ENCODE measurements around the gene AUH.
"Not testable (repeated sequence)": the region's sequence is repeated elsewhere in the genome, so short reads cannot be mapped to it uniquely, and the experiment has no call there.

AUH gene

DNA sequence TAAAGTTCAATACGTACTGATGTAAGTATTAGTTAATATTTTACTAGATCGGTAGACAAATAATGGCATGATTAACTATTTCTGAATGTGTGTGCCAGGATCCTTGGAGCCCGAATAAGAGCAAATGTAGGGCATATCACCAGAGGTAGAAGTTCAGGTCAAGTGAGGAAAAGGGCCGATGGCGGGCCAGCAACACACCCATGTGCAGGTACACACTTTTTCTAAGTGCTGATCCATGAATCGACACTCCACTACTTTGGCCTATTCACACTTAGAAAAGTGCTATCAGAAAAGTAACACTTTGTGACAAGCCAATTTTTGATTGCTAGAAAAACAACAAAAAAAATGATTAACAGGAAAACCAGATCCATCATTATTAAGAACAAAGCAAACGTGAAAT lies 150.3 kb downstream of the AUH start:
- DNase-seq (ENCODE audit: low read depth in 2 of 3, low spot score in 1 of 3): no peak

DNA sequence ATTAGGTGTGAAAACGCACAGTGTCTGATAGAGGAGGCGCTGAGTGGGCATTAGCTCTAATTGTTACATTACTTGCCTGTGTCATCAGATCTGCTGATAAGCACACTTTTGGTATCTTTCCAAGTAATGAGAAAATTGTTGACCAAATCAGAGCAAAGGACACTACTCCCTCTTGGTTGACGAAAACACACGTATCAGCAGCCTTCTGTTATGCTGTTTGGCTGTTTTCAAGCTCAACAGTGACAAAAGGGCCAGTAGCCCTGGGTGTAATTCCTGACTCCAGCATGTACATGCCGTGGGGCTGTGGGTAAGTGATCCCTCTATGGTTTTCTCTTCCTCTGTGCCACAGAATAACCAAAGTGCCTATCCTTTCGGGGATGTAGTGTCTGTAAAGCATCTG lies 151.4 kb downstream of the AUH start:
- DNase-seq (ENCODE audit: low read depth in 2 of 3, low spot score in 1 of 3): no peak

DNA sequence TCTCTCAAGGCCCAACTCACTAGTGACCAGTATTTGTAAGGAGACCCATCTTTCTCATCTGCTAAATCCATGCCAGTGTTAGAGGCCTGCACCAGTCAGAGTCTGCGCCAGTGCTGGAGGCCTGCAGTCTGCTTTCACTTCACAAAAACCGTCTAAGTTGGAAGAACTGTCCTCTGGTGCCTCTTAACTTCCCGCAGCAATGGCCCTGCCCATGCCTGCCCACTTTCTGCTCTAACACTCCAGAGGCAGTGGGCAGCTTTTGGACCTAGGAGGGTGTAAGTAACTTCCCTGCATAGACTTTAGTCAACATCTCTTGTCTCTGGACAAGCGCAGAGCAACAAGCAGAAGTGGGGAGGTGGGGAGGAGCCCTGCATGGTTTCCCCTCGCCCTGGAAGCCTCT lies 152.9 kb downstream of the AUH start:
- no peak for DNase-seq (ENCODE audit: low read depth in 2 of 3, low spot score in 1 of 3)

DNA sequence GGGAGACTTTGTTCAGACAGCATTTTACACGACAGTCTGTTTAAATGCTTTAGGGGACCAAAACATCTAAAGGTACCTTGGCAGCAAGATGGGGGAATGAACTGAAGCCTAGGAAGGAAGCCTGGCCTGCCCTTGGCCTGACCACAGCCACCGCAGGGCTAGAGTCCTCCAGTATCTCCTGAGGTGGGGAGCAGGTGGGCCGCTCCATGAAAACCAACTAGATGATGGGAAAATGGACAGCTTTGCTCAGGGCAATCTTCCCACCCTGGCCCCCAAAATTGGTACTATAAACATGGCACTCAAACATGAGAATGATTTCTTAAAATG lies 153.3 kb downstream of the AUH start:
- no peak for DNase-seq (ENCODE audit: low read depth in 2 of 3, low spot score in 1 of 3)

DNA sequence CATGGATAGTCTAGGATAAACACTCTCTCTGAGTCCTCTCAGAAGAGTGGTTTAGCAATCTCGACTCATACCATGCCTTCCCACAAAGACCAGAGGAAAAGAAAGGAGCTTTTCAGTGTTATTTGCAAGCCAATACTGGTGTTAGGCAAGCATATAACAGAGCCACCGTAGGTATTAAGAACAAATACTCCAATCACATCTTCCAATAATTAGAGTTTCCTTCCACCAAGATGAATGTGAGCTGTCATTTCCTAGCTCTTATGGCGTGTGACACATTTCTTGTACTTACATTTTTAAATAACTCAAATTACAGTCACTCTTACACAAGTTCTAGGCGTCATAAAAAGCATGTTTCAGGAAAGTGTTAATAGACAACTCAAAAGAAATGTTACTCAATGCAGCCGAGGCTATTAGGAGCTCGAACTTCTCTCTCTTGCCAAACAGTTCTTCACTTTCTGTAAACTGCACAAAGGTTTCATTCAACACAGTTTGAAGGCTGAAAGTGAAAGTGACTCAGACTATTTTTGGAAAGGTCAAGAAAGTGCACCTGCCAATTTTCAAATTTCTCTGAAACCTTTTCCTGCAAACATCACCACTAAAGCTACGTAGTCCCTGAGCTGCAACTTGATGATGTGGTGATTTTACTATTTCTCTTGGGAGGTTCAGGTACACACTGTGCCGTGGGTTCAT lies 153.8 kb downstream of the AUH start:
- DNase-seq (ENCODE audit: low read depth in 2 of 3, low spot score in 1 of 3): peak in 1 of 3 donors; percentile 37

DNA sequence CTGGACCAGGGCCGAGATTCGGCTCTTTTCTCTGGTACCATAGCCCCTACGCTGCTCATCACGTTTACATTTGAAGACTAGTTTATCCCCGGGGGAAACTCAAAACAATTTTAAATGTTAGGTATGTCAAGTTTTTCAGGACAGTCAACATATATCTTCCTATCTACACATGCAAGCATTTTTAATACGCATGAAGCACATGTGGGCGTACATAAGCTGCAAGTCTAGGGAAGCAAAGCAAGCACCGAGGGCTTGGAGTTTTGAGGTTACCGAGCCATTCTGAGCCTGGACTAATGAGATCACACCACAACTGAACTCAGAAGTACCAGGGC lies 154.4 kb downstream of the AUH start:
- peak in 1 of 3 donors; percentile 50 for DNase-seq (ENCODE audit: low read depth in 2 of 3, low spot score in 1 of 3)

DNA sequence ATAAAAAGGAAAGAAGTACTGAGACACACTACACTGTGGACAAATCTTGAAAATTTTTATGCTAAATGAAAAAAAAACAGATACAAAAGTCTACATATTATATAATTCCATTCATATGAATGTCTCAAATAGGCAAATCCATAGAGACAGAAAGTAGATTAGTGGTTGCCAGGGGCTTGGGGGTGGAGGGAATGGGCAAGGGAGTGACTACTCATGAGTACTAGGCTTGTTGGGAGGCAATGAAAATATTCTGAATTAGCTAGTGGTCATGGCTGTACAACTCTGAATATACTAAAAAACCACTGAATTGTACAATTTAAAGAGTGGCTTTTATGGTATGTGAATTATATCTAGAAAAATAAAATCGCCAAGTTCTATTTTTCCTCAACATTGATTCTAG lies 154.9 kb downstream of the AUH start:
- DNase-seq (ENCODE audit: low read depth in 2 of 3, low spot score in 1 of 3): no peak

DNA sequence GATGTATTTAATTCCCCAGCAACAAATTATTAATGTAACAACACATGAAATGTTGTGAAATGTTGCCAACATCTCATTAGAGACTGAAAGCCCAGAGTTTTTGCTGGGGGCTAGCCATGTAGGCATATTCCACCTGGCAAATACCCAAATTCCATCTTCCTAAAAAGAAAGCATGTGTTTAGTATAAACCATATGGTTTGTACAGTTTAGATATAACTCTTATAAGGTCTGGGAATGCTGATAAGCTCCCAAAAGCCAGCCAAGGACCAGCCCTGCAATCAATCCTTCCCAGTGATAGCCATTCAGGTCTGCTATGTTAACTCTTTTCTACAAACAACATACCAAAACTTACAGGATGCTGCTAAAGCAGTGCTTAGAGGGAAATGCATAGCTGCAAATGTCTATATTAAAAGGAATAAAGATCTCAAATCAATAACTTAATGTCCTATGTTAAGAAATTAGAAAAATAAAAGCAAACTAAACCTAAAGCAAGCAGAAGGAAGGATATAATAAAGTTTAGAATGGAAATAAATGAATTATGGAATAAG lies 158.9 kb downstream of the AUH start:
- no peak for DNase-seq (ENCODE audit: low read depth in 2 of 3, low spot score in 1 of 3)

DNA sequence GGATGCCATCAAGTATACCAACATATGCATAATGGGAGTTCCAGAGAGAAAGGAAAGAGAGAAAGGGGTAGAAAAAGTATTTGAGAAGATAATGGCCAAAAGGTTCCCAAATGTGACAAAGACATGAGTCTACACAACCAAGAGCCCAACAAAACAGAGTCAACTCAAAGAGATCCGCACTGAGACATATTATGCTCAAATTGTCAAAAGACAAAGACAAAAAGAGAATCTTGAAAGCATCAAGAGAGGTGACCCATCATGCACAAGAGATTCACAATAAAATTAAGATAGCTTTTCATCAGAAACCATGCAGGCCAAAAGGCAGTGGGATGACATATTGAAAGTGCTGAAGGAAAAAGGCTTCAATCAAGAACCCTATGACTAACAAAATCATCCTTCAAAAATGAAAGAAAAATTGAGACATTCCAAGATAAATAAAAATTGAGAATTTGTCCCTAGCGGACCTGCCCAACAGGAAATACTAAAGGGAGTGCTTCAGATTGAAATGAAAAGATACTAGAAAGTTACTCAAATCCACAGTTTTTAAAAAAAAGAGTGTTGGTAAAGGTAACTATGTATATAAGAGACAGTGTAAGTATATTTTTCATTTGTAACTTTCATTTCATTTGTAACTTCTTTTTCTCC lies 160.9 kb downstream of the AUH start:
- DNase-seq (ENCODE audit: low read depth in 2 of 3, low spot score in 1 of 3): no peak

DNA sequence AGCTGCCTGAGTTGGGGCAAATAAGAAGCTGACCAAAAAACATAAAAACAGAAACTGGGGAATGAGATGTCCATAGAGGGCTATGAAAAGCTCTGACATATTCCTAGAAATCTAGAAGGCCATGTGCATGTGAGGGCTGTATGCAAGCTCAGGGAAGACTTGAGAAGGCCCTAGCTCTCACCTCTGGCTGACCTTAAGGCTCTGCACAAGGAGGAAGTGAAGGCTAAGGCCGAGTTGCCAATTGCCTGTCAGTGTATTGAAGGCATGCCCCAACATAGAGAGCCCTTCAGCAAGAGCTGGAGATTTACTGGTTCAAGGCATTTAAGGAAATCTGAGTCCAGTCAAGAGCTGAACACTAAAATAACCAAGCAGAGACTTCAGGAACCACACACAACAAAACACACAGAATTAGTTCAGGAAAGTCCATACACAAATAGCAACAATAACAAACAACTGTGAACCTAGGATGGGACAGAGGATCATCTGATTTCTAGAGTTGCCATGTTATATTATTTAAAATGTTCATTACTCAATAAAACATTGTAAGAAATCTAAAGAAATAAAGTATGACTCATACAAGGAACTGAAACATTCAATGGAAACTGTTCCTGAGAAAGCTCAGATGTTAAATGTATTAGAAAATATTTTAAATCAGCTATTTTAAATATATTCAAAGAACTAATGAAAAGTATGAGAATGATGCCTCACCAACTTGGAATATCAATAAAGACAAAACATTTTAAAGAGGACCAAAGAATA lies 161.8 kb downstream of the AUH start:
- DNase-seq (ENCODE audit: low read depth in 2 of 3, low spot score in 1 of 3): no peak

DNA sequence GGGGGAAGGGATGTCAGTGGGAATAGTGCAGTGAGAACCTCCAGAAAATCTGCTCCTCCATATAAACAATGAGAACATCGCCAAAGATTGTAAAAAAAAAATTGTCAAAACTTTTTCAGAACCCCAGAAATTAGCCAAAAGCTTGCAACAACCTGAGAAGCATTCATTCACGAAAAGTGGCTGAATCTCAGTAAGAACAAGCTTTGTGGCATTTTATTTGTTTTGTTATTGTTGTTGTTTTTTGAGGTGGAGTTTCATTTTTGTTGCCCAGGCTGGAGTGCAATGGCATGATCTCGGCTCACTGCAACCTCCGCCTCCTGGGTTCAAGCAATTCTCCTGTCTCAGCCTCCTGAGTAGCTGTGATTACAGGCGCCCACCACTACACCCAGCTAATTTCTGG lies 162.8 kb downstream of the AUH start:
- DNase-seq (ENCODE audit: low read depth in 2 of 3, low spot score in 1 of 3): not testable (repeated sequence)

DNA sequence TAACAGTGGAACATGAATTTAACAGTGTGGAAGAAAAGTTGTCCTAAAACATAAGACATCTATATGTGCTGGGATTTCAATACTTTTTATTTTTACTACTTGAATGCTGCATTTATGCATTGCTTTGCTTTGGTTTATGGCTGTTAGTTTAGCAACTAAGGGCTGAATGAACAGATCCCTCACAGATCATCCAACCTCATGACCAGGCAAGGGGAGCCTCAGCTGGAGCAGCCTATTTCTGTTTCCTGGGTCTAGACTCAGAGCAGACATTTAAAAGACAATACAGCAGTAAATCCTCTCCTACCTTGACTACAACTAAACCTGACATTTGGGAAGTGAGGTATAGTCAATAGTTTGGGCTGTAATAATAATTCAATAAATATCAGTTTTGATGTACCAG lies 163.3 kb downstream of the AUH start:
- DNase-seq (ENCODE audit: low read depth in 2 of 3, low spot score in 1 of 3): no peak

DNA sequence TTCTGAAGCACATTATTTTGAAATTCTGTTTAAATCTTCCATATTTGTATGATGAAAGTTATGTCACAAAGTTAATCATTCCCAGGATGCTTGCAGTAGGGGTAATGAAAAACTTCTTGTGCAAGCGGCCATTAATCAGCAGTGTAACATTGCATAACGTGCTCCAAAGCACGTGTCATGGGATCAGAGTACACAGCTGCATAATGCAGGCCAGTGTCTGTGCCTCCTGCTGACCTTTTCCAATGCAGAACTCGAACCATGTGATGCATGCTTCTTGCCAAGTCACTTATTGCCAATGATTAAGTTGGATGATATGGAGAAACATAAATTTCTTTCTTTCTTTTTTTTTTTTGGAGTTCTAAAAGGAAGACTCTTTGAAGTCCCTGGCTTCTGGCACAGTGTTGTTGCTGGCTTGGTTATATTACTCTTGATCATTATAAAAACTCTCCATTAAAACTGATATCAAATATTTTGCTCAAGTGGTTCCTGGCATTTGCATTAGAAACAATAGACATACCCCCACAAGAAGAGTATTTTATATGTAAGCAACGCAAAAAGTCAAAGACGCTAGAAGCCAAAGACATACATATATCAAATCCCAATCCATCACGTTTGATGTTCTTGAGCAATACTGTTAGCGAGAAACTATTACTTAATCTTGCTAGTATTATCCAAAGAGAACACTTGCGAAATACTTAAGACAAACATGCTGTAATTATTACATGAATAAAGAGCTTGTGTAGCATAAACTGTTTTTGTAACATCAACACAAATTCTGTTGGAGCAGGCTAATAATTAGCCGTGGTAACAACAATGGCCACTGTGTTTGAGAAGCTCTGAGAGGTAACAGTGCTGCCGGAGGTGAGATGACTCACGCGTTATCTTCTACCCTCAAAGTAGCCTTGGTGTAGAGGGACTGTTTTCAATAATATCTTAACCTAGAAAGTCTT lies 164.2 kb downstream of the AUH start:
- DNase-seq (ENCODE audit: low read depth in 2 of 3, low spot score in 1 of 3): no peak

DNA sequence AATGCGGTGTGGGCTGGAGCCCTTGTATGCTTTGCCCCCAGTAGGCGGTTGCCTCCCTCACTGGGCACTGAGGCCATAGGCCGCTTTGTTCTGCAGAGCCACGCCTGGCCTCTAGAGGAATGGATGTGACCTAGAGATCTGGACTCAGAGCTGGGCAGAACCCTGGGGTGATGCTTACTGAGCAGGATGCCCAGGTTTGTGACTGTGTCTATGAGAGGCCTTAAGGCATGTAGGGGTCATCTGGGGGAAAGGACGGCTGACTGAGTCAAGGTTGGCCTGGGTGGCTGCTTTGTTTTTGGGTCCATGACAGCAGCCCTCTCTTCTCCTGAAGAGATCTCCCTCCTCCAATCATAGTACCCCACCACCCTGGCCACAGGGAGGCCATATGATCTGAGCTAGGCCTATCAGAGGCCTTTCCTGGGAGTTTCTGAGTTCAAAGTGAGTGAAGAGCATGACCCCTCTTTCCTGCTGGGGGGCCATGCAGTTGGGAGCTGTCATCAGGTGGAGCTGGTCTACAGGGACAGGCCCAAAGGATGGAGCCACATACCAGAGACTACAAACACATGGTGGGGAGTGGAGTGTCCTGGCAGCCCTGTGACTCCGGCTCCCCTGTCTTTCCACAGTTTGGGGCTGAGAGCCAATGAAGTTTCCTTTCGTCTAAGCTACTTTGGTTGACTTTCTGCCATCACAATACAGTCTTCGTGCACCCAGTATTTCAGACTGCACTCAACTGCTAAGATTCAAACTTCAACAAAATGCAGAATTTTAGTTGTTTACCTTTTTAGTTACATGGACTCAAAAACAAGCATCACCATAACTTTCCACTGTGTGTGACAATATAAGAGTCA lies 165.4 kb downstream of the AUH start:
- no peak for DNase-seq (ENCODE audit: low read depth in 2 of 3, low spot score in 1 of 3)

DNA sequence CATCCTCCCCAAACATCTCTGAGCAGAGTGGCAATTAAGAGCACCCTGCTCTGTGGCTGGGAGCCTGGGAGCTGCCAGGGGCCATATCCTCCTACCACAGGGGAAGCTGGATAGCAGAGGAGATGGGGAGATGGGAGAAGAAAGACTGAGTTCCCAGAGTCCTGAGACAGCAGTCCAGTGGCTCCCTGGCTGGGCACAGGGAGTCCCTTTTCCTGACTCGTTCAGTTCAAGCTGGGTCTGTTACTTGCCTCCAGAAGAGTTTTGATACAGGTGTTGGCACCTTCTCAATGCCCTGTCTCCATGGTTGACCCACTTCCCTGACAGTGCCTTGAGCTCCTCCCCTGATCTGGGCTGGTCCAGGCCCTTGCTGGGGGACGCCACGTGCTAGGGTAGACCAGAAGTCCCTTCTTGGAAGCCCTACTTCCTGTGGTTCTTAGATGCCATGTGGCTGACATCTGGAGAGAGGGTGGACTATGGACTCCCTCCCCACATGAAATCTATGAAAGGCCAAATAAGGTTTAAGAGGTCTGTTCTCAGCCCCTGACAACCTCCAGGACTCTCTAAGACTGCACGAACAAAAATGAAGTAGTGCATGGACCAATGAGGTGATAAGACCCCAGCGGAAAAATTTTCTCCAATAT lies 166.2 kb downstream of the AUH start:
- DNase-seq (ENCODE audit: low read depth in 2 of 3, low spot score in 1 of 3): no peak

DNA sequence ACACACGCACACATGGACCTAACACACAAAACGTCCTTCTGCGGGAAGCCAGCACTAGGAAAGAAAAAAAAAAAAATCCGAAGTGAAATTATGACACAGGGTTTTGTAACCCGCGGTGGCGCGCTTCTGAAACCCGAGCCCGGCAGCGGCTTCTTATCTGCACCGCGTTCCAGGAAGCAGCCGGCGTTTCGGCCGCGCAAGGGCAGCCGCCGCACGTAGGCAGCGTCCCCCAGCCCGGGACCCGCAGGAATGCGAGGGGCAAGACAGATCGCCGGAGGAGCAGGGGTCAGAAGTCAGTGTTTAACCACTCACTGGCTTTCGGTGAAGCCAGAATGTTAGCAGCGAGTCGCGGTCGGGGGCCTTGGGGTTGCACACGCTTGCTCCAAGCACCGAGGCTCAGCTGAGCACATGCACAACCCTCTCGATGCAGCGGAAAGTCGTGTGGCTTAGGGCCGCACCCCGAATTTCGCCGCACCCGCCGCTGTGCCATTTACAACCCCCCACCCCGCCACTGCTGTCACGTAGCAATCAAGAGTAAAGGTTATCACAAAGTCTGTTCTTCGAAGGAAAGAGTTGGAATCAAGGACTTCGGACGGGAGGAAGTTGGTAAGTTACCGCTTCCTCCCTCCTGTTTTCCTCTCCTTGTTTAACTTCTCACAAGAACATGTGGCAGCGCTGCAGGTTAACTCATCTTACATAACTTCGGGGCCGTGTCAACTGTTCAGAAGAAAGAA lies 167.9 kb downstream of the AUH start:
- DNase-seq (ENCODE audit: low read depth in 2 of 3, low spot score in 1 of 3): peak; percentile 76 to 91 (median 87)

DNA sequence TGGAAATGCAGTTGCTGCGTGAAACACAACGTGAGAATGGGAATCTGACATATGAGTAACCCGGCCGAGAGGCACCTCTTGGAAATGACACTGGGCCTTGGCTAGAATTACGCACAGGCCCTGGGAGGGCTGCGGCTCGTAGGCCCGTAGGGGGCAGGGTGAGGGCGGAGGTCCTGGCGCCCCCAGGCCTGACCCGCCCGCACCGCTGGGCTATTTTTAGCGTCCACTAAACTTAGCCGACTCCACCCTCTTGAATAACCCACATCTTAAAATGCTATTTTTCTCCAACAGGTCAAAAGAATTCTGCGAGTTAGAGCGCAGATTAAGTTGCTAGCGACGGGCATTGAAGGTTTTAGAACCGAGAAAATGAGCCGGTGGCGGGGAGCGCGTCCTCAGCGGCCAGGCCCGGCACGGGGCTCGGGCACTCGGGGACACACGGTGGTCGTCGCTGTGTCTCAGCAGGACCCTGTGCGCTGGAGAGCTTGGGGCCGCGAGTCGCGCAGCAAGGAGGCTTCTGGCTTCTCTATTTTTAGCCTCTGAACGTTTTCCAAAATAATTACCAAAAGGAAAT lies 168.5 kb downstream of the AUH start:
- DNase-seq (ENCODE audit: low read depth in 2 of 3, low spot score in 1 of 3): peak; percentile 77 to 88 (median 78)

DNA sequence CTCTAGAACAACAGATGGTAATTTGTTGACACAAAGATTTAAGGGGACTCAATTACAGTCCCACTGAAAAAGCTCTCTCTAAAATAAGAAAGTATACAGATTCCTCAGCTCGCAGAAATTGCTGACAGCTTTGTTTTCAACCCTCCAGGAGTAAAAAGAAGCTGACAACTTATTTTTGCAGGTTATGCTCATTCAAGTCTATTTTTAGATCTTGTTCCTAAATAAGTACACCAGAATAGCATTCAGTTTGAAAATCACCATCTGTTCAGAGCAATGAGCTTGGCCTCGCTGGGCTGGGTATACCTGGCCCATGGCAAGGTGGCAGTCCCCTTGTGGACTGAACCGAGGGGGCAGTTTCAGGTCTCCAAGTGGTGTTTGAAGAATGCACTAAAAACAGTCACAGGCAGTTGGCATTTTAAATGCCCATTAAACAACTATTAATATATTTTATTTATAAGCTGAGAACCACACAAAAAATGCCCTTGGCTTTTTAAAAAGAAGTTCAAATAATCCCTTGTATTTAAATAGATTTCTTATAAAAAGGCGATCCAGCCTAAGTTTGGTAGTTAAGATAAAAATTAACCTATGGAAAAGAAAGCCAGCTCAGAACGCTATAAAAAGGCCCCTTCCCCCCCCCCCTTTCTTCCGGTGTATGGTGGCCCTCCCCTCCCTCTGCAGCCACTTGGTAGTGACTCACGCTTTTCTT lies 169.2 kb downstream of the AUH start:
- DNase-seq (ENCODE audit: low read depth in 2 of 3, low spot score in 1 of 3): peak in 1 of 3 donors; percentile 36
